NOMO-1 (cell line): ENCODE data around the gene PODXL2.

Experiments
- DNase-seq, 2 experiments: peaks; one replicate each; lab custom pipeline; 2025; ENCODE audit not compliant: unreplicated experiment in 2 of 2; lab: John Stamatoyannopoulos, UW

PODXL2 gene

GRCh38 chr3:127720161-127720823, 91.3 kb downstream of the PODXL2 start:
- DNase-seq, result no peak

GRCh38 chr3:127720985-127721935, 92.3 kb downstream of the PODXL2 start:
- no peak for DNase-seq

- no peak for DNase-seq
Measured at GRCh38 chr3:127722091-127722784, 93.3 kb downstream of the PODXL2 start.
